ENCODE measurements around the gene USP34.

- TF ChIP-seq CTCF (IDR thresholded peaks at IDR 0.05; ENCODE audit: low read depth, low read length, missing input control) (no peak), ATF3 (IDR thresholded peaks at IDR 0.05) (no peak)
These were observed 183.6 kb downstream of the USP34 start for GRCh38 chr2:61287254-61287653.

Data from liver (tissue), 3 donors.